ENCODE measurements around the gene BCDIN3D. TPM values are rescaled to one million over a fixed set of nuclear protein-coding genes. Genes with fewer than 3 reads are reported as not detected.
A peak's percentile ranks its signal among the peaks of the same experiment; 100 is the strongest.

BCDIN3D gene
- total RNA-seq, 2 experiments from 2014 or later: 8.2 to 8.3 TPM

GRCh38 chr12:49819786-49820185, 23.1 kb downstream of the BCDIN3D start:
- peaks cover 17% of the 10 kb centered on the region for H3K4me1 Mint-ChIP-seq
- CTCF ChIA-PET: interaction anchor here (0.9 to 2.2 kb wide), 5 partner anchors 9 to 79 kb away, joined by 3 to 6 read pairs (median 3); partner anchors contain the start of gene TMBIM6
- H3K27me3 Mint-ChIP-seq: no peaks in the 10 kb centered on the region
- no peak for ATAC-seq
- no peak overlapping the region for H3K27ac Mint-ChIP-seq
- no peak overlapping the region for H3K4me3 Mint-ChIP-seq
- no peak for DNase-seq
- no peaks in the 10 kb centered on the region for H3K36me3 Mint-ChIP-seq
- H3K9me3 Mint-ChIP-seq (ENCODE audit: low read depth): no peaks in the 10 kb centered on the region

GRCh38 chr12:49818241-49818895, 24.5 kb downstream of the BCDIN3D start:
- H3K36me3 Mint-ChIP-seq: no peaks in the 10 kb centered on the region
- no peaks in the 10 kb centered on the region for H3K9me3 Mint-ChIP-seq (ENCODE audit: low read depth)
- DNase-seq (no peak), ATAC-seq (no peak)
- CTCF ChIA-PET: interaction anchor here (0.6 kb wide), 1 partner anchor 10 kb away, joined by 3 read pairs; the partner anchor contains the start of gene NCKAP5L
- H3K4me1 Mint-ChIP-seq: peaks cover 17% of the 10 kb centered on the region
- H3K27ac Mint-ChIP-seq: no peak overlapping the region
- no peak overlapping the region for H3K4me3 Mint-ChIP-seq
- no peaks in the 10 kb centered on the region for H3K27me3 Mint-ChIP-seq

- ATAC-seq: no peak
- no peaks in the 10 kb centered on the region for H3K27me3 Mint-ChIP-seq
- DNase-seq: no peak
- no peak overlapping the region for H3K27ac Mint-ChIP-seq
- H3K4me3 Mint-ChIP-seq: no peak overlapping the region
- CTCF ChIA-PET: no interaction called here
- no peaks in the 10 kb centered on the region for H3K9me3 Mint-ChIP-seq (ENCODE audit: low read depth)
- H3K36me3 Mint-ChIP-seq: no peaks in the 10 kb centered on the region
- peaks cover 7% of the 10 kb centered on the region for H3K4me1 Mint-ChIP-seq
Measured at GRCh38 chr12:49813131-49813530, 29.8 kb downstream of the BCDIN3D start.

GRCh38 chr12:49811961-49812401, 30.9 kb downstream of the BCDIN3D start:
- Mint-ChIP-seq H3K4me3 (no peak overlapping the region), H3K36me3 (no peaks in the 10 kb centered on the region), H3K4me1 (peaks cover 7% of the 10 kb centered on the region), H3K27ac (no peak overlapping the region), H3K27me3 (no peaks in the 10 kb centered on the region), H3K9me3 (ENCODE audit: low read depth) (no peaks in the 10 kb centered on the region)
- DNase-seq (no peak), ATAC-seq (no peak)
- CTCF ChIA-PET: interaction anchor here (1.0 to 1.9 kb wide), 4 partner anchors 8 to 71 kb away, joined by 3 to 6 read pairs (median 4); partner anchors contain the start of gene TMBIM6

GRCh38 chr12:49811136-49811535, 31.8 kb downstream of the BCDIN3D start:
- H3K36me3 Mint-ChIP-seq: no peaks in the 10 kb centered on the region
- H3K27ac Mint-ChIP-seq: no peak overlapping the region
- H3K4me3 Mint-ChIP-seq: no peak overlapping the region
- no peaks in the 10 kb centered on the region for H3K9me3 Mint-ChIP-seq (ENCODE audit: low read depth)
- CTCF ChIA-PET: interaction anchor here (1.0 to 1.9 kb wide), 7 partner anchors 9 to 70 kb away, joined by 3 to 6 read pairs (median 4); partner anchors contain the start of gene TMBIM6
- ATAC-seq: no peak
- H3K4me1 Mint-ChIP-seq: peaks cover 7% of the 10 kb centered on the region
- DNase-seq: no peak
- no peaks in the 10 kb centered on the region for H3K27me3 Mint-ChIP-seq

- Mint-ChIP-seq H3K4me3 (no peak overlapping the region), H3K27me3 (no peaks in the 10 kb centered on the region), H3K27ac (no peak overlapping the region), H3K36me3 (no peaks in the 10 kb centered on the region), H3K9me3 (ENCODE audit: low read depth) (no peaks in the 10 kb centered on the region), H3K4me1 (peaks cover 7% of the 10 kb centered on the region)
- CTCF ChIA-PET: interaction anchor here (1.2 to 1.9 kb wide), 3 partner anchors 11 to 19 kb away, joined by 3 to 6 read pairs (median 3); no protein-coding TSS in a partner anchor
- DNase-seq (no peak), ATAC-seq (no peak)
Measured at GRCh38 chr12:49809906-49810389, 33.0 kb downstream of the BCDIN3D start.

- CTCF ChIA-PET: no interaction called here
- ATAC-seq: no peak
- no peaks in the 10 kb centered on the region for H3K36me3 Mint-ChIP-seq
Measured at GRCh38 chr12:49809381-49809905, 33.5 kb downstream of the BCDIN3D start.

GRCh38 chr12:49808686-49809380, 34.1 kb downstream of the BCDIN3D start:
- Mint-ChIP-seq H3K36me3 (no peaks in the 10 kb centered on the region), H3K27me3 (no peaks in the 10 kb centered on the region), H3K27ac (no peak overlapping the region), H3K4me1 (peaks cover 7% of the 10 kb centered on the region), H3K4me3 (no peak overlapping the region), H3K9me3 (ENCODE audit: low read depth) (no peaks in the 10 kb centered on the region)
- ATAC-seq (no peak), DNase-seq (no peak)
- CTCF ChIA-PET: no interaction called here

More at GRCh38 chr12:49809381-49809905, 33.5 kb downstream of the BCDIN3D start:
- no peak for DNase-seq
- Mint-ChIP-seq H3K9me3 (ENCODE audit: low read depth) (no peaks in the 10 kb centered on the region), H3K4me3 (no peak overlapping the region), H3K27ac (no peak overlapping the region), H3K4me1 (peaks cover 7% of the 10 kb centered on the region), H3K27me3 (no peaks in the 10 kb centered on the region)

- H3K27me3 Mint-ChIP-seq: no peaks in the 10 kb centered on the region
- ATAC-seq: no peak
- CTCF ChIA-PET: no interaction called here
- H3K9me3 Mint-ChIP-seq (ENCODE audit: low read depth): no peaks in the 10 kb centered on the region
- peaks cover 7% of the 10 kb centered on the region for H3K4me1 Mint-ChIP-seq
- no peak overlapping the region for H3K4me3 Mint-ChIP-seq
- no peak for DNase-seq
- H3K27ac Mint-ChIP-seq: no peak overlapping the region
- no peaks in the 10 kb centered on the region for H3K36me3 Mint-ChIP-seq
Measured at GRCh38 chr12:49807991-49808580, 34.8 kb downstream of the BCDIN3D start.

- CTCF ChIA-PET: no interaction called here
- Mint-ChIP-seq H3K36me3 (no peaks in the 10 kb centered on the region), H3K9me3 (ENCODE audit: low read depth) (no peaks in the 10 kb centered on the region), H3K4me3 (no peak overlapping the region), H3K27ac (no peak overlapping the region), H3K4me1 (peaks cover 2% of the 10 kb centered on the region), H3K27me3 (no peaks in the 10 kb centered on the region)
- DNase-seq: no peak
- ATAC-seq: no peak
Measured at GRCh38 chr12:49806877-49807276, 36.0 kb downstream of the BCDIN3D start.

GRCh38 chr12:49806321-49806813, 36.5 kb downstream of the BCDIN3D start:
- DNase-seq (no peak), ATAC-seq (peak; percentile 16)
- Mint-ChIP-seq H3K36me3 (no peaks in the 10 kb centered on the region), H3K27me3 (no peaks in the 10 kb centered on the region), H3K27ac (no peak overlapping the region), H3K4me1 (no peaks in the 10 kb centered on the region), H3K4me3 (no peak overlapping the region), H3K9me3 (ENCODE audit: low read depth) (no peaks in the 10 kb centered on the region)
- CTCF ChIA-PET: no interaction called here

GRCh38 chr12:49805409-49805808, 37.5 kb downstream of the BCDIN3D start:
- Mint-ChIP-seq H3K4me3 (no peak overlapping the region), H3K27ac (no peak overlapping the region), H3K4me1 (no peaks in the 10 kb centered on the region), H3K9me3 (ENCODE audit: low read depth) (no peaks in the 10 kb centered on the region), H3K27me3 (no peaks in the 10 kb centered on the region), H3K36me3 (no peaks in the 10 kb centered on the region)
- DNase-seq (no peak), ATAC-seq (no peak)
- CTCF ChIA-PET: interaction anchor here (1.5 to 2.2 kb wide), 2 partner anchors 27 to 33 kb away, joined by 7 read pairs; no protein-coding TSS in a partner anchor

- CTCF ChIA-PET: interaction anchor here (0.8 to 2.2 kb wide), 3 partner anchors 27 to 62 kb away, joined by 5 to 7 read pairs (median 7); no protein-coding TSS in a partner anchor
- no peak overlapping the region for H3K4me3 Mint-ChIP-seq
- H3K27ac Mint-ChIP-seq: no peak overlapping the region
- no peaks in the 10 kb centered on the region for H3K27me3 Mint-ChIP-seq
- no peaks in the 10 kb centered on the region for H3K9me3 Mint-ChIP-seq (ENCODE audit: low read depth)
- no peaks in the 10 kb centered on the region for H3K4me1 Mint-ChIP-seq
- ATAC-seq: no peak
- no peaks in the 10 kb centered on the region for H3K36me3 Mint-ChIP-seq
- no peak for DNase-seq
Measured at GRCh38 chr12:49804821-49805220, 38.1 kb downstream of the BCDIN3D start.
